ENCODE measurements around the gene LILRA1.
"Not testable (repeated sequence)": the region's sequence is repeated elsewhere in the genome, so short reads cannot be mapped to it uniquely, and the experiment has no call there.

LILRA1 gene

DNA sequence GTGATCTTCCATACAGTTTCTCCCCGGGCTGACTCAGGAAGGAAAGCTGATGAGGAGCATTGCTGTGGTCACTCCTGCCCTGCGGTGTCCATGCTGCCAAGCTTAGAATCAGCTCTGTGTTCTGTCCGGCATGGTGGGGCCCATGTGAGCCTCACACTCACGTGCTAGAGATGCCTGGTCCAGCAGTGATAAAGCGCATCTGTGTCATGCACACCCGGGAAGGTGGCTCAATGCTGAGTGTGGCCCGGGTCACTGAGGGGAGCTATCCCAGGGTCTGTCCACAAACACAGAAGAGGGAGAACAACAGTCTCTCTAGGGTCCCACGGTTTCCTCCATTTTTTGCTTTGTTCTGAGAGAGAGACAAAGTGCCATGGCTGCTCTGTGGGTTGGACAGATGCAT is 33.3 kb downstream of the LILRA1 start:
- TF ChIP-seq, protein P1, sequence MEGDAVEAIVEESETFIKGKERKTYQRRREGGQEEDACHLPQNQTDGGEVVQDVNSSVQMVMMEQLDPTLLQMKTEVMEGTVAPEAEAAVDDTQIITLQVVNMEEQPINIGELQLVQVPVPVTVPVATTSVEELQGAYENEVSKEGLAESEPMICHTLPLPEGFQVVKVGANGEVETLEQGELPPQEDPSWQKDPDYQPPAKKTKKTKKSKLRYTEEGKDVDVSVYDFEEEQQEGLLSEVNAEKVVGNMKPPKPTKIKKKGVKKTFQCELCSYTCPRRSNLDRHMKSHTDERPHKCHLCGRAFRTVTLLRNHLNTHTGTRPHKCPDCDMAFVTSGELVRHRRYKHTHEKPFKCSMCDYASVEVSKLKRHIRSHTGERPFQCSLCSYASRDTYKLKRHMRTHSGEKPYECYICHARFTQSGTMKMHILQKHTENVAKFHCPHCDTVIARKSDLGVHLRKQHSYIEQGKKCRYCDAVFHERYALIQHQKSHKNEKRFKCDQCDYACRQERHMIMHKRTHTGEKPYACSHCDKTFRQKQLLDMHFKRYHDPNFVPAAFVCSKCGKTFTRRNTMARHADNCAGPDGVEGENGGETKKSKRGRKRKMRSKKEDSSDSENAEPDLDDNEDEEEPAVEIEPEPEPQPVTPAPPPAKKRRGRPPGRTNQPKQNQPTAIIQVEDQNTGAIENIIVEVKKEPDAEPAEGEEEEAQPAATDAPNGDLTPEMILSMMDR (conservative IDR thresholded peaks at IDR 0.05; ENCODE audit: low read depth), result no peak
- POLR2A ChIA-PET (ENCODE audit: low non-redundant PET), result no interaction called here
- CTCF ChIA-PET, result interaction anchor here (0.6 kb wide), 1 partner anchor 1325 kb away, joined by 3 read pairs; no protein-coding TSS in a partner anchor
- no peak for DNase-seq (ENCODE audit: low spot score)
- no peak overlapping the region for H3K27ac ChIP-seq

DNA sequence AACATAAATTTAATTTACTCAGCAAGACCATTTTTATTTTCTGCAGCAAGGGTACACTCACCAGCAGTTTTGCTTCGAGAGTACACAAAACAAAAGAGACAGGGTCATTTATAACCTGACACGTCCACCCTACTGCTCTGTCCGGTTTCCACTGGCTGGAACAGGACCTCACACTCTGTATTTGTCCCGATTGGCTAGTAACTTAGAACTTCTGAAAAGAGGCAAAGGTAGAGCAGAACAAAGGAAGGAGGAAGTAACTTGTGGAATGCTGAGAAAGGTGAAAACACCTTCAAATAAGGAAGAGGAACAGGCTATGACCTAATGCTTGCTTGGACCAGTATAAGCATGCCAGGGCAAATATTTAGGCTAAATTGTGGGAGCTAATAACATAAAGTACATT is 34.5 kb downstream of the LILRA1 start:
- POLR2A ChIA-PET (ENCODE audit: low non-redundant PET); CTCF ChIA-PET; DNase-seq (ENCODE audit: low spot score): not testable (repeated sequence)

DNA sequence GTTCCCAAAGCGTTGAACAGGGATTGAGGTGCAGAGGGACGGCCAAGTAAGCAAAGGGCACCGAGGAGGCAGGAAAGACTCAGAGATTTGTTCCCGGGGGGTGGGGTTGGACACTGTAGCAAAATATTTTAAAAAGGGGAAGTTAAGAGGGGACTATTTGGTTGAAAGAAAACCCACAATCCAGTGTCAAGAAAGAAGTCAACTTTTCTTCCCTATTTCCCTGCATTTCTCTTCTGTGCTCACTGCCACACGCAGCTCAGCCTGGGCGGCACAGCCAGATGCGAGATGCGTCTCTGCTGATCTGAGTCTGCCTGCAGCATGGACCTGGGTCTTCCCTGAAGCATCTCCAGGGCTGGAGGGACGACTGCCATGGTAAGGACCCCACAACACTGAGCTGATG is 36.8 kb downstream of the LILRA1 start, which contains the start of gene LILRB1:
Gene LILRB1 (plus strand): TSS at position 223 of the 400 bp plus-strand sequence. CDS start 590 bp downstream, outside the sequence.
- DNase-seq (ENCODE audit: low spot score); CTCF ChIA-PET; POLR2A ChIA-PET (ENCODE audit: low non-redundant PET); H3K27ac ChIP-seq: not testable (repeated sequence)

More for the DNA sequence above, 34.5 kb downstream of the LILRA1 start:
- not testable (repeated sequence) for H3K27ac ChIP-seq

DNA sequence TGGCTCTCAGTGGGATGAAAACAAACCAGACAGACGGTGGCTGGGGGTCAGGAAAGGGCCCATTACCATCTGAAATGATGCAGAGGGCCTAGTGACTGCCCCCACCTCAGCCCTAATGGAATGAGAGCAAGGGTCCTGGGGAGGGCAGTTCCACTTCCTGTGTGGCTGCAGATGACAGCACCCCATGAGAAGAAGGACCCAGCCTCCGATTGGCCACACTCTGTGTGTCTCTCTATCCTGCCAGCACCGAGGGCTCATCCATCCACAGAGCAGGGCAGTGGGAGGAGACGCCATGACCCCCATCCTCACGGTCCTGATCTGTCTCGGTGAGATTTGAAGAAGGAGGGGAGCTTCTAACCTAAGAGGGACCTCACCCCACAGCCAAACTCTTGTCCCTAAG is 37.4 kb downstream of the LILRA1 start:
- ChIA-PET POLR2A (ENCODE audit: low non-redundant PET) (no interaction called here), CTCF (no interaction called here)
- no peak overlapping the region for H3K27ac ChIP-seq
- no peak for DNase-seq (ENCODE audit: low spot score)
- TF ChIP-seq, protein P1 (conservative IDR thresholded peaks at IDR 0.05; ENCODE audit: low read depth), result no peak

DNA sequence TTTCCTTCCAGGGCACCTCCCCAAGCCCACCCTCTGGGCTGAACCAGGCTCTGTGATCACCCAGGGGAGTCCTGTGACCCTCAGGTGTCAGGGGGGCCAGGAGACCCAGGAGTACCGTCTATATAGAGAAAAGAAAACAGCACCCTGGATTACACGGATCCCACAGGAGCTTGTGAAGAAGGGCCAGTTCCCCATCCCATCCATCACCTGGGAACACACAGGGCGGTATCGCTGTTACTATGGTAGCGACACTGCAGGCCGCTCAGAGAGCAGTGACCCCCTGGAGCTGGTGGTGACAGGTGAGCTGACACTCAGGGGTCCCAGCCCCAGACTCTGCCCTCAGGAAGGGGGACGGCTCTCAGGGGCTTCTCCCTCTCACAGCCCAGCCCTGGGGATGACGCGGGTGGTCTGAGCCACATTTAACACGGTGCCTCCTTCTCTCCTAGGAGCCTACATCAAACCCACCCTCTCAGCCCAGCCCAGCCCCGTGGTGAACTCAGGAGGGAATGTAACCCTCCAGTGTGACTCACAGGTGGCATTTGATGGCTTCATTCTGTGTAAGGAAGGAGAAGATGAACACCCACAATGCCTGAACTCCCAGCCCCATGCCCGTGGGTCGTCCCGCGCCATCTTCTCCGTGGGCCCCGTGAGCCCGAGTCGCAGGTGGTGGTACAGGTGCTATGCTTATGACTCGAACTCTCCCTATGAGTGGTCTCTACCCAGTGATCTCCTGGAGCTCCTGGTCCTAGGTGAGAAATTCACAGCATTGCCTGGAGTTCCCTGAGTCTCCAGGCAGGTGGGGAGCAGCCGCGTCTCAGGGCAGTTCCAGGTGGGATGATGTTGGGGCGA is 38.3 kb downstream of the LILRA1 start:
- DNase-seq (ENCODE audit: low spot score); POLR2A ChIA-PET (ENCODE audit: low non-redundant PET); H3K27ac ChIP-seq; CTCF ChIA-PET: not testable (repeated sequence)

DNA sequence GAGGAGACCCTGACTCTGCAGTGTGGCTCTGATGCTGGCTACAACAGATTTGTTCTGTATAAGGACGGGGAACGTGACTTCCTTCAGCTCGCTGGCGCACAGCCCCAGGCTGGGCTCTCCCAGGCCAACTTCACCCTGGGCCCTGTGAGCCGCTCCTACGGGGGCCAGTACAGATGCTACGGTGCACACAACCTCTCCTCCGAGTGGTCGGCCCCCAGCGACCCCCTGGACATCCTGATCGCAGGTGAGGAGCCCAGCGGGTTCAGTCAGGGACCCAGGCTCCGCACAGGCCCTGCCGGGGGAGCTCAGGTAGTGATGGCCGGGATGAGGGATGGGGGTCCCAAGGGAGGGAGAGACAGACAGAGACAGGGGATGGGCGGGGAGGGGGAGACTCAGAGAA is 39.1 kb downstream of the LILRA1 start:
- H3K27ac ChIP-seq, CTCF ChIA-PET: not testable (repeated sequence)

DNA sequence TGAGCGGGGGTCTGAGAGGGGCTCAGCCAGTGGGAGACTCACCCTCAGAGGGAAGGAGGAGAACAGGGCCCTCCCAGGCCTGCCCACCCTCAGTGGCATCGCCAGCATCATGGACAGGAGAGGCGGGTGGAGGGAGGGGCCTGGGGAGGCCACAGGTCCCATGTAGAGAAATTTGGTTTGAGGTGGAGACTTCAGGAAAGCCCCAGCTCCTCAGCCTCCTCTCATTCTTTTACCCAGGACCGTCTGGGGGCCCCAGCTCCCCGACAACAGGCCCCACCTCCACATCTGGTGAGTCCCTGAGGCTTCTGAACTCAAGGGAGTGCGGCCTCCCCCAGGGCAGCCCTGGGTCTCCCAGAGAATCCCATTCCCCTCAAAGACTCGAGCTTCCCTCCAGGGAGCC is 40.0 kb downstream of the LILRA1 start:
- TF ChIP-seq, protein P1 (conservative IDR thresholded peaks at IDR 0.05; ENCODE audit: low read depth), result no peak
- DNase-seq (ENCODE audit: low spot score), result no peak
- H3K27ac ChIP-seq, result no peak overlapping the region
- CTCF ChIA-PET, result interaction anchor here (0.6 kb wide), 1 partner anchor 979 kb away, joined by 4 read pairs; no protein-coding TSS in a partner anchor
- POLR2A ChIA-PET (ENCODE audit: low non-redundant PET), result interaction anchor here (0.6 kb wide), 1 partner anchor 616 kb away, joined by 4 read pairs; no protein-coding TSS in a partner anchor

More for the DNA sequence above, 39.1 kb downstream of the LILRA1 start:
- DNase-seq (ENCODE audit: low spot score); POLR2A ChIA-PET (ENCODE audit: low non-redundant PET): not testable (repeated sequence)

DNA sequence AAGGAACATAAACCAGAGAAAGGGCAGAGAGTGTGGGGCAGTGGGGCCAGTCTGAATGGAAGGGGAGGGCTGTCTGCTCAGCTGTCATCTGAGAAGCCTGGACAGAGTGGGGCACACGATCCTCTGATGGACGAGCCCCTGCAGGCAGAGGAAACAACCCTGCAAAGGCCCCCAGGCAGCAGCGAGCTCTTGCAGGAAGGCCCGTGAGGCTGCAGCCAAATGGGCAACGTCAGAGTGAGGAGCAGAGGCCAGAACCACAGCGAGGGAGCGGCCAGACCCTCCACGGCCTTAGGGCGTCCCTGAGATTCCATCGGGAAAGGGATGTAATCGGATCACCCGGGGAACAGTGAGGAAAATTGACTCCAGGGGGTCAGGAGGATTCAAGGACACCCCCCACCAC is 42.6 kb downstream of the LILRA1 start:
- DNase-seq (ENCODE audit: low spot score); H3K27ac ChIP-seq; CTCF ChIA-PET; POLR2A ChIA-PET (ENCODE audit: low non-redundant PET): not testable (repeated sequence)

DNA sequence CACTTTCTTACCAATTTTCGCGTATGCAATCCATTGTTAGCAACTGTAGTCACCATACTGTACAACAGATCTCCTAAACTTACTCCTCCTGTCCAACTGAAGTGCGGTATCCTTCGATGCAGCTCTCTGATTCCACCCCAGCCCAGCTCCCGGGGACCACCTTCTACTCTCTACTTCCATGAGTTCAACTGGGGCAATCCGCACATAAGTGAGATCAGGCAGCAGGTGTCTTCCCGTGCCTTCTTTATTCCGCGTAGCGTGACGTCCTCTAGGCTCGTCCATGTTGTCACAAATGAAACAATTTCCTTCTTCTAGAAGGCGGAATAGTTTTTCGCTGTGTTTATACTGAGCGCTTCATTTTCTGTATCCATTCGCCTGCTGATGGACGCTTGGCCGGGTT is 45.3 kb downstream of the LILRA1 start:
- H3K27ac ChIP-seq, result no peak overlapping the region
- ChIA-PET CTCF (no interaction called here), POLR2A (ENCODE audit: low non-redundant PET) (no interaction called here)
- TF ChIP-seq, protein P1 (conservative IDR thresholded peaks at IDR 0.05; ENCODE audit: low read depth), result no peak
- no peak for DNase-seq (ENCODE audit: low spot score)

DNA sequence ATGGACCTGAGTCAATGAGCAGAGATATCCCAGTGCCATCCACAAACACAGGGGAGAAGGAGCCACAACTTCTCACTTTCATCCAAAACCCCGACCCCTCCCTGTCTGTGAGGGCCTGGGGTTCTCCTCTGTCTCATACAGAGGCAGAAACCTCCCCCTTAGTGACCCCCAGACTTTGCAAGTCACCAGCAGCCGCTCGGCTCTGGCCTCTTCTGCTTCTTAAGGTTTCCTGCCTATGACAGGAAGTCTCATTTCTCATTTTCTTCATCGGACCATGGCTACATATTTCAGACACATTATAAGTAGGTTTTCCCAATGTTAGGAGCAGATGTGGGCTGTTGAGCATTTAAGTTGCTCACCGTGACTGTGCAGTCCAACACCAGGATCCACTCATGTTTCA is 49.5 kb downstream of the LILRA1 start:
- POLR2A ChIA-PET (ENCODE audit: low non-redundant PET); DNase-seq (ENCODE audit: low spot score); CTCF ChIA-PET; H3K27ac ChIP-seq: not testable (repeated sequence)

DNA sequence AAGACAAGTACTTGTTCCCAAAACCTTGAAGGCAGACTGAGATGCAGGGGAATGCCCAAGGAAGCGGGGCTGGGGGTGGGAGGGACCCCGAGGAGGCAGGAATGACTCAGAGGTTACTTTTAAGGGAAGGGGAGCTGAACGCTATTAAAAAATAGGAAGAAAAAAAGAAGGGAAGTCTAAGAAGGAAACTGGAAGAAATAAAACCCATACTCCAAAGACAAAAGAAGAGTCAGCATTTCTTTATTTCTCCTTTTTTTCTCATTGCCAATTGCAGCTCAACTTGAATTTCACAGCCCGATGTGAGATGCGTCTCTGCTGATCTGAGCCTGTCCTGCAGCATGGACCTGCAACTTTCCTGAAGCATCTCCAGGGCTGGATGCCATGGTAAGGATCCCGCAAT is 50.2 kb downstream of the LILRA1 start:
- H3K27ac ChIP-seq; POLR2A ChIA-PET (ENCODE audit: low non-redundant PET); CTCF ChIA-PET; DNase-seq (ENCODE audit: low spot score): not testable (repeated sequence)

All from RWPE1 (cell line).